Stimulated activated CD8-positive, alpha-beta memory T cell treated with anti-CD3 and anti-CD28 coated beads, Interleukin-2, amount 100 ng/mL, for 48 hours (primary cell): Measurements from ENCODE around the gene TMEM37.

Source experiments
- DNase-seq, 2 donors: peaks; one replicate each; pipeline ENCODE4 v3.0.0-alpha.2; 2020; ENCODE audit warnings: low read depth in 2 of 2

Gene TMEM37

DNA sequence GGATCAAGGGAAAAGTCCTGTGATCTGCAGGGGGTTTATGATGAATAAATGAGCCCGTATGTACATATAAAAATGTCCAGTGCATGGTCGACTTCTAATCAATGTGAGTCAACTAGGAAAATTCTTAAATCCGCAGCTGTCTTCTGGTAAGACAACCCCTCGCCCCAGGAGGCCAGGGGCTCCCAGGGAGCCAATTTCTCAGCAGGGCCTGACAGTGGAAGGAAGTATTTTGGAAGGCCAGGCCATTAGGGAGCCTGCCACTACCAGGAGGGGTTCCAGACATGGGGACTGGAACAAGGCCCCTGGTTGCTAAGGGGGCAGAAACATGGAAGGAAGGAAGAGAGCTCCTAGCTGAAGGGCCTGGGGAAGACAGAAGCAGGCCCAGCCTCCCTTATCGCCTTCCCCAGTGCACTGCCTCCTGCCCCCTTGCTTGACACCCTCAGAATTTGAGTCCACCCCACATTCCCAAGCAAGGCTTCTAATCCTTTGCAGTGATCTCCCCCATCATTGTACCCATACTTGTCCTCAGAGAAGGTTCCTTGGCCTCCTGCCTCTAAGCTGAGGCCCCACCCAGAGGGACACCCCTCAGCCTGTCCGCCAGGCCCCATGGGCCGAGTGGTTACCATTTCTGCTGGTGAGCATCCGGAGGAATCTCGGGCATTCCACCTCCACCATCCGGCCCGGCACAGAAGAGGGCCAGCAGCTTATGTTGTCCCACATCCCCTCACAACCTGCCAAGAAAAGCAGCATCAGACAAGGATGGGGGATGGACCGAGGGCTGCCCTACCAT is 46.7 kb downstream of the TMEM37 start:
- no peak for DNase-seq

DNA sequence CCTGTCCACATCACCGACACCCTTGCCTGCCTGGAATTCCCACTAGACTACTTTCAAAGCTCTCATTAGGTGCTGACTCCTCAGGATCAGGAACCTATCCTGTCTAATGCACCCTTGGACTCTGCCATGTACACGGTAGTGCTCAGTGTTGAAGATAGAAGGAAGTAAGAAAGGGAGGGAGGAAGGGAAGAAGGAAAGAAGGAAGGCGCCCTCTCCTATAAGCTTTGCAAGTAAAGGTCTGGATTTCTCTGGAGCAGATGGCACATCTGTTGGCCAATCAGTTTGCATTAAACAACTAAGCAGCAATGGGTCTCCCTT is 47.3 kb downstream of the TMEM37 start:
- DNase-seq, result no peak

DNA sequence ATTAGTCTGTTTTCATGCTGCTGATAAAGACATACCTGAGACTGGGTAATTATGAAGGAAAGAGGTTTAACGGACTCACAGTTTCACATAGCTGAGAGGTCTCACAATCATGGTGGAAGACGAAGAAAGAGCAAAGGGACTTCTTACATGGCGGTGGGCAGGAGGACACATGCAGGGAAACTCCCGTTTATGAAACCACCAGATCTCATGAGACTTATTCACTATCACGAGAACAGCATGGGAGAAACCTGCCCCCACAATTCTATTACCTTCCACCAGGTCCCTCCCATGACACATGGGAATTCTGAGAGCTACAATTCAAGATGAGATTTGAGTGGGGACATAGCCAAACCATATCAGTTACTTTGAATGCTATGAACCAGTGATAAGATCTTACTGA is 48.5 kb downstream of the TMEM37 start:
- no peak for DNase-seq

- no peak for DNase-seq
Measured at GRCh38 chr2:119480718-119481142, 49.1 kb downstream of the TMEM37 start.

- no peak for DNase-seq
Measured at GRCh38 chr2:119481501-119482455, 50.1 kb downstream of the TMEM37 start.

DNA sequence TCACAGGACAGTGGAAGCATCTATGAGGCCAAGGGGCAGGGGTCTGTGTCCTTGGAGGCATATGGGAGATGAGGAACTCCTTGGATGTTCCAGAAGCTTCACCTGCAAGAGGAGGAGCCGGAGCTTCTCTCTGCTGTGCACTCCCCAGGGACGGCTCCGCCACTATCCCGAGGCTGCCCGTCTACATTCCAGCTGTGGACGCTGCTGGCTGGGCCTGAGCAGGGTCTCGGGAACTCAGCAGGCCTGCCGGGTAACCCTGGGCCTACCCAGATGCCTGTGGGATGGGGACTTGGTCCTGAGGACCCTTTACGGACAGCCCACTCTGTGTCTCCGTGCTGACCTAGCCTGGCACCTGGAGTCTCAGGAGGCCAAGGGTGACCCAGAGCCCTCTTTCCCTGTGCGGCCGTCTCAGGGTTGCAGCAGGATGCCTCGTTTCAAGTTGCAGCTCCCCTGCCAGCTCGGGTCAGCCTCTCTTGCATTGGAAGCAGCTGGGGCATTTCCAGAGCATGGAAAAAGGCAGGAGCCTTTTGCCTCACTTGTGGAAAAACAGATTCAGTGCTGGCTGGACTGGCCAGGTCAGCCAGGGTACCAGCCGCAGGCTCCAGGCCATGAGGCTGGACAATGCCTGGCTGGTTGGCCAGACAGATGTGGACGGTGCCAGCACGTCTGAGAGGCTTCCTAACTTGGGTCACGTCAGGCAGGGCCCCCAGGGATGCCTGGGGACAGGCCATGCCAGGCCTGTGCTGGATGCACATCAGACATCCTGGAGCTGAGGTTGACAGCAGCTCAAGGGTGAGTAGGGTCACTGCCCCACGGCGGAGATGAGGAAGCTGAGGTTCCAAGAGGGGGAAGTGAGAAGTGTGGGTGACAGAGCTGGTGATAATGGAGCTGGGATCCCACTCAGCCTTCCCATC is 51.1 kb downstream of the TMEM37 start:
- DNase-seq, result no peak

- no peak for DNase-seq
Measured at GRCh38 chr2:119483395-119483753, 51.7 kb downstream of the TMEM37 start.

- DNase-seq, result no peak
Measured at GRCh38 chr2:119483896-119484718, 52.5 kb downstream of the TMEM37 start.

DNA sequence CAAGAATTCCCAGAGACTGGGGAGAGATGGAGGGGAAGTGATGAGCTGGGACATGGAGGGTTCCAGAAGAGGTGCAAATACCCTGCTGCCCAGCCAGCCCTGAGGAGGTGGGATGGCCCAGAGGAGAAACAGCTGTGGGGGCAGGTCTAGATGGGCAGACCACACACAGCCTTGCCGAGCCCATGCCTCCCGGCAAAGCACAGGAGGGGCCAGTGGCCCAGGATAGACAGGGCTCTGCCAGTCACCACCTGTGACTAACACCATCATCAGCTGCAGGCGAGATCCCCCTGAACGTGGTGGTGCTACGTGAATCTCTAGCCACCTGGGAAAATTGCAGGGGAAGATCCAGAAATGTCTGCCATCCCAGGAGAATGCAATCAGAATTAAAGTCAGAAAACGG is 53.2 kb downstream of the TMEM37 start:
- no peak for DNase-seq

DNA sequence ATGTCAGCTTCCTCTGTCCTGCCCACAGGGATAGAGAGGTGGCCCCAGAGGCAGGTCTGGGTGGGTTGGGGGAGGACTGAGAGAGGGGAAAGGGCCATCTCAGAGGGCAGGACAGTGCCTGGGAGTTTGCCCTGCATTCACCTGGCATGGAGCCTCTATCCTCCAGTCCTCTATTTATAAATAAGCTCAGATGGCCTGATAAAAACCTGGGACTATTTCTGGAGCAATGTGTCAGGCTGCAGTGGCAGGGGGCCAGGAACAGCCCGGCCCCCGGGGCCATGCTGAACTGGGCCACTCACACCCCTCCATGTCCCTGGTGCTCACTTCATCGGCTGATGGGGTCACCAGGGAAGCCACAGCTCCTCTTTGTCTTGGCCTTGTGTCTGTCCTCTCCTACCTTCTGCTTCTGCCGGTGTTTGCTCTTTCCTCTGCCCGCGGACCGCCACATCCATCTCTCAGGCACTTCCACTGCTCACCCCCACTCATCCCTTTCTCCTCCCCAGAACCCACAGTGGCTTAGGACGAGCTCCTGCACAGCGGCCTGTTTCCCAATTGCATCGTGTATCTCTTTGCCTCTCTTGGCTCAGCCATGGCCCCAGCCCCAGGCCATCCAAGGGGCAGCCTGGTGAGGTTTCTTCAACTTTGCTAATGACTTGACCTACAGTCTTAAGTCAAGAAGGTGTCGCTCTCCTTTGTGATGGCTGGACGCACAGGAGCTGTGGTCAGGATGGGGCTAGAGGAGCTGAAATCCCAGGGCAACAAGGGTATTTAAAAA is 53.9 kb downstream of the TMEM37 start:
- no peak for DNase-seq

- DNase-seq, result no peak
Measured at GRCh38 chr2:119486196-119486827, 54.7 kb downstream of the TMEM37 start.

DNA sequence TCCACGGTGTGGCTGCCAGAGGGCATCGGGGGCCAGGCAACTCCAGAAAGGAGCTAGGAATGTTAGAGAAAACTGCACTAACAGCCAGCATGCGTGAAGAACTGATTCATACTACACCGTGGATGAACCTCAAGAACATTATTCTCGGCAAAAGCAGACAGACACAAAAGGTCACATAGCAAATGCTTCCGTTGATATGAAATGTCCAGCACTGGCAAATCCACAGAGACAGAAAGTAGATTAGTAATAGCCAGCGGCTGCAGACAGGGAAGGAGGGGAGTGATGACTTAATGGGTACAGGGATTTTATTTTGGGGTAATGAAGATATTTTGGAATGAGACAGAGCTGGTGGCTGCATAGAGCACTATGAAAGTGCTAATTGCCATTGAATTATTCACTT is 55.2 kb downstream of the TMEM37 start:
- DNase-seq, result no peak

GRCh38 chr2:119487434-119488244 is 56.0 kb downstream of the TMEM37 start:
- DNase-seq, result no peak
